Kidney epithelial cell (primary cell): ENCODE measurements around the gene NHEJ1. TPM values are rescaled to one million over a fixed set of nuclear protein-coding genes. Genes with fewer than 3 reads are reported as not detected.

Experiments used
- DNase-seq: peaks from one replicate; pipeline ENCODE4 v3.0.0-alpha.2; 2010; ENCODE audit warnings: low read depth
- H3K27me3 ChIP-seq: 2 replicates; pipeline ENCODE4 v1.6.0; 2011; ENCODE audit warnings: low read length; ENCODE audit not compliant: control insufficient read depth, insufficient read depth
- H3K36me3 ChIP-seq: 2 replicates; pipeline ENCODE4 v1.5.1; 2011; ENCODE audit warnings: low read length; ENCODE audit not compliant: control insufficient read depth, insufficient read depth
- H3K4me3 ChIP-seq: 2 replicates; pipeline ENCODE4 v1.5.1; 2011; ENCODE audit warnings: low read depth, mild to moderate bottlenecking, control low read depth, low read length
- total RNA-seq: library from RNA; depleted of rRNA; stranded (reverse); fragments of >200 nt; gene quantifications from 2 replicates; pipeline ENCODE4 v1.2.3, GENCODE V29; 2015
- TF ChIP-seq, protein P1 (sequence below): IDR thresholded peaks from 2 replicates; pipeline ENCODE4 v1.5.1; 2011; ENCODE audit warnings: mild to moderate bottlenecking, moderate library complexity, low read length, control low read depth, inconsistent platforms; ENCODE audit not compliant: insufficient read depth, poor library complexity, severe bottlenecking

The NHEJ1 gene
- total RNA-seq, 1 donor from 2014 or later: 16.1 TPM

DNA sequence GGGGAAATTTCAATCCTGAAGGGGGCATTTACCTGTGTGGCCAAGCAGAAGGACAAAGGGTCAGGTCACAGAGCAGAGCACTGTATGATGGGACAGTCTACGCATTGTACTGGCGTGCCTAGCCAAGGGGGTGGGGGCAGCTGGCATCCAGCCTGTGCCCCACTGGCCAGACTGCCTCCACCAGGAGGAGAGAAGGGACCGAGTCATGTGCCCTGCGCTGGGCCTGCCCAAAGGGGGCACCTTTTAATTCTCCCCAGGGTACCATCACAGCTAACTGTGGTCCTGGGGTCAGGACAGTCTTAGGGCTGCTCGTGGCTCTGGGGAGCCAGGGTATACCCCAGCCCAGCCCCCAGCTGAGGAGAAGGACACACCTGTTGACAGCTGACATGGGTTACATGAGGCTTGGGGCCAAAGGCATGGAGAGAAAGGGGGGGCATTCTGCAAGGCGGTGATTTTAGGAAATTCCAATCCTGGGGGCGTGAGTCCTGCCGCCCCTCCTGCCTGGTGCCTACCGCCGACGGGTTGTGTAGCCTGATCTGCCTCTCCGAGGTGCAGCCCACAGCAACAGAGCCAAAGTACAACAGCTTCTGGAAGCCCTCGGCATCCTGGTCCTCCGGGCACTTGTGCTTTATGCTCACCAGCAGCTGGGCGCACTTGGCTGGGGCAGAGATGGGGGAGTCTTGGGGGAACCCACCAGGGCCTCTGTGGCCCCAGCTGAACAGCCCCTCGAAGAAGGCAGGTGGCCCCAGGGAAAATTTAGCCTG, 130.3 kb downstream of the NHEJ1 start:
- no peak for DNase-seq
- Histone ChIP-seq H3K36me3 (no peaks in the 10 kb centered on the region), H3K4me3 (no peak overlapping the region), H3K27me3 (peaks cover 27% of the 10 kb centered on the region)
- TF ChIP-seq, protein P1, sequence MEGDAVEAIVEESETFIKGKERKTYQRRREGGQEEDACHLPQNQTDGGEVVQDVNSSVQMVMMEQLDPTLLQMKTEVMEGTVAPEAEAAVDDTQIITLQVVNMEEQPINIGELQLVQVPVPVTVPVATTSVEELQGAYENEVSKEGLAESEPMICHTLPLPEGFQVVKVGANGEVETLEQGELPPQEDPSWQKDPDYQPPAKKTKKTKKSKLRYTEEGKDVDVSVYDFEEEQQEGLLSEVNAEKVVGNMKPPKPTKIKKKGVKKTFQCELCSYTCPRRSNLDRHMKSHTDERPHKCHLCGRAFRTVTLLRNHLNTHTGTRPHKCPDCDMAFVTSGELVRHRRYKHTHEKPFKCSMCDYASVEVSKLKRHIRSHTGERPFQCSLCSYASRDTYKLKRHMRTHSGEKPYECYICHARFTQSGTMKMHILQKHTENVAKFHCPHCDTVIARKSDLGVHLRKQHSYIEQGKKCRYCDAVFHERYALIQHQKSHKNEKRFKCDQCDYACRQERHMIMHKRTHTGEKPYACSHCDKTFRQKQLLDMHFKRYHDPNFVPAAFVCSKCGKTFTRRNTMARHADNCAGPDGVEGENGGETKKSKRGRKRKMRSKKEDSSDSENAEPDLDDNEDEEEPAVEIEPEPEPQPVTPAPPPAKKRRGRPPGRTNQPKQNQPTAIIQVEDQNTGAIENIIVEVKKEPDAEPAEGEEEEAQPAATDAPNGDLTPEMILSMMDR: no peak

DNA sequence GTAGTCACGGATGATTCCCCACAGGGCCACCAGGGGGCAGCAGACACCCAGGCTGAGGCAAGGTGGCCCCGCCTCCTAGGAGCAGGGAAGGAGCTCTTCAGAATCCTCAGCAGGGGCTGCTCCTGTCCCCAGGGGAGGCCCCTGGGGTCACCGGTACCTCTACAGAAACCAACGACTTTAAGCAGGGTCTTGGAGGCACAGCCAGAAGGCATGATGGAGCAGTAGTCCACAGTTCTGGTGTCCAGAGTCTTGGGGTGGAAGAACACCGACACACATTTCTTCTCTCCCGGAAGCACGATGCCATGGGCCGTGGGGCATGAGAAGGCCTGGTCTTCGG, 130.8 kb downstream of the NHEJ1 start:
- Histone ChIP-seq H3K4me3 (no peak overlapping the region), H3K36me3 (no peaks in the 10 kb centered on the region), H3K27me3 (peaks cover 27% of the 10 kb centered on the region)
- TF ChIP-seq, protein P1: peak; percentile 94
- DNase-seq: peak; percentile 25

DNA sequence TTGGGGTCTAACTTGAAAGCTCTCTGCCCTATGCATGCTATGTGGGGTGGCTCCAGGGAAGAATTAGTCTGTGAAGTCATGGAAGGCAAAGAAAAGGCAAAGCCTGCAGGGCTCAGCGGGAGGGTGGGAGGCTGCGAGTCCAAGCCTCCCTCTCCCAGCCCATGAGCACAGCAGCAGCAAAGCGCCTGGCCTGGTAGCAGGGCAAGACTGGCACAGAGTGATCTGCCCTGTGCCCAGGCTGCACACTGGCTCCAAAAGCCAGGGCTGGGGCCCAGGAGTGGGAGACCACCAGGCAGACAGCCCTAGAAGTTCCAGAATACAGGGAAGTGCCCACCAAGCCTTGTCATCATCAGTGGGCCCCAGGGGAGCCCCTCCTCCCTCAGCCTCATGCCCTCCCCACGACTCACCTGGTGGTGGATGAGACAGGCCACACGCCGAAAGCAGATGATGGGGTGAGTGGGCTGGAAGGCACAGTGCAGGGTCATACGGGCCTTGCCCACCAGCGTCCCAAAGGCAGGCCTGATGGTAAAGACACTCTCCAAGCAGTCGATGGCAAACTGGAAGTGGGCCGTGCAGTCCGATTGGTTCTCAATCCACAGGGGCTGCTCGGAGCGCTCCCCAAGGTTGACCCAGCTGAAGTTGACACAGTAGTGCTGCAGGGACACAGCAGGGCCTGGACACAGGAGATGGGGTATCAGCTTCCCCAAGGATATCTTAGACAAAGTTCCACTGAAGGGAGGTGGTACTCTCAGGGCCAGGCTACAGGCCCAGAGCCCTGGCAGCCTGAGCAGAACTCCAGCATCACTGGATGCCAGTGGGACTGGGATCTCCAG, 131.4 kb downstream of the NHEJ1 start:
- no peak for DNase-seq
- Histone ChIP-seq H3K27me3 (peaks cover 27% of the 10 kb centered on the region), H3K36me3 (no peaks in the 10 kb centered on the region), H3K4me3 (no peak overlapping the region)
- TF ChIP-seq, protein P1: no peak

DNA sequence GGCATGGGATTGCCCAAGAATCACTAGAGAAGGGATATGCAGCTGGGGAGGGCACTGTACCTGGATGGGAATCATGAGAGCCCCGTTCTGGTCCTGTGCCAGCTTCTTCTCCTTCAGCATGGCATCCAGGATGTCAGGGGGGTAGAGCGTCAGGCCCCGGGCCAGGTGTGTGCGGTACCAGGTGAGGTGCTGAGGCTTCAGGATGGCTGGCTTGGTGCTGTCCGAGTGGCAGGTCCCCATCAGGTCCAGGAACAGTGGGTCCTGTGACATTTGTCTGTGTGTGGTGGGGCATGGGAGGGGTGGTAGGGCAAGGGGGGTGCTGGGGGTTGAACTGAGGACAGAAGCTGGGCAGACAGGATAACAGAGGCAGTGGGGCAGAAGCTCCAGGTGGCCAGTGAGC, 132.5 kb downstream of the NHEJ1 start:
- TF ChIP-seq, protein P1: no peak
- DNase-seq: no peak
- H3K36me3 ChIP-seq: no peaks in the 10 kb centered on the region
- peaks cover 35% of the 10 kb centered on the region for H3K27me3 ChIP-seq
- no peak overlapping the region for H3K4me3 ChIP-seq

DNA sequence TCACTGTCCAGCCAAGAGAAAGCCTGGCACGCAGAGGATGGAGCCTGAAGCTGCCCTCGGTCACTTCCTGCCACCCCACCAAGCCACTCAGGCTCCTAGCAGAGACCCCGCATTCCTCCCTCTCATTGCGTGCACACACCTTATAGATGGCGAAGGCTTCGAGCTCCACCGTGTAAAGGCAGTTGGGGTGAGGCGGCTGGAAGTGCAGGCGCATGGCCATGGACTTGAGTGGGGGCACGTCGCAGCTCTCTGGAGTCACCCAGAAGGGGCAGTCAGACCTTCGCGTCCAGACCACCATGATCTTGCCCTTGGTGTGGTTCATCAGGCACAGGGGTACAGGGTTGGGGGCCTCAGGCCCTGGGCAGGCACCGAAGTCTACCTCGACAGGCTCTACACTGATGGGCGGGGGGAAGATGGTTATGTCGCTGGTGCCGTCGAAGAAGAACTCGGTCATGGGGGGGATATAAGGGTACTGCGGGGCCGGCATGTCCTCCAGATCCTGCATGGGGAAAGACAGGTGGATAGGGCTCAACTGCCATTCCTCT, 133.0 kb downstream of the NHEJ1 start:
- H3K36me3 ChIP-seq: no peaks in the 10 kb centered on the region
- TF ChIP-seq, protein P1: no peak
- no peak overlapping the region for H3K4me3 ChIP-seq
- H3K27me3 ChIP-seq: peaks cover 38% of the 10 kb centered on the region
- DNase-seq: no peak
